ENCODE data around the gene PHOSPHO1. TPM values are rescaled to one million over a fixed set of nuclear protein-coding genes. Genes with fewer than 3 reads are reported as not detected.

Gene PHOSPHO1
- total and polyA plus RNA-seq, 9 donors = 0.23 to 0.92 (median 0.25) TPM; not detected in 5

- Histone ChIP-seq H3K36me3 (no peaks in the 10 kb centered on the region), H3K4me3 (no peak overlapping the region), H3K9me3 (no peaks in the 10 kb centered on the region), H3K27ac (no peak overlapping the region), H3K4me1 (ENCODE audit: insufficient read depth) (no peaks in the 10 kb centered on the region), H3K27me3 (no peaks in the 10 kb centered on the region)
- DNase-seq = no peak
- intact Hi-C loops (cut with DNase I) = no loop called here
- no peak for TF ChIP-seq EP300 (IDR thresholded peaks at IDR 0.05)
- TF ChIP-seq CTCF (IDR thresholded peaks at IDR 0.05) = no peak
- TF ChIP-seq POLR2A (IDR thresholded peaks at IDR 0.05) = no peak
- 61 to 68% (median 67%) methylated on average over 8 of the region's 8 CpGs for WGBS, 3 donors
Observed at GRCh38 chr17:49201481-49201927, 29.1 kb downstream of the PHOSPHO1 start.

- no peak for TF ChIP-seq EP300 (IDR thresholded peaks at IDR 0.05)
- TF ChIP-seq CTCF (IDR thresholded peaks at IDR 0.05) = no peak
- no peak for TF ChIP-seq POLR2A (IDR thresholded peaks at IDR 0.05)
- intact Hi-C loops (cut with DNase I) = no loop called here
- no peaks in the 10 kb centered on the region for H3K36me3 ChIP-seq
- WGBS, 3 donors = 67 to 69% (median 69%) methylated on average over 13 of the region's 13 CpGs
- H3K4me3 ChIP-seq = no peak overlapping the region
- no peaks in the 10 kb centered on the region for H3K27me3 ChIP-seq
- no peaks in the 10 kb centered on the region for H3K9me3 ChIP-seq
- H3K27ac ChIP-seq = no peak overlapping the region
- H3K4me1 ChIP-seq (ENCODE audit: insufficient read depth) = no peaks in the 10 kb centered on the region
- DNase-seq = no peak
Observed at GRCh38 chr17:49200423-49201083, 30.0 kb downstream of the PHOSPHO1 start.

GRCh38 chr17:49198211-49198610 lies 32.4 kb downstream of the PHOSPHO1 start:
- DNase-seq = no peak
- H3K27me3 ChIP-seq = no peaks in the 10 kb centered on the region
- H3K9me3 ChIP-seq = no peaks in the 10 kb centered on the region
- no peak overlapping the region for H3K27ac ChIP-seq
- no peak overlapping the region for H3K4me3 ChIP-seq
- no peaks in the 10 kb centered on the region for H3K4me1 ChIP-seq (ENCODE audit: insufficient read depth)
- intact Hi-C loops (cut with DNase I) = no loop called here
- TF ChIP-seq EP300 (IDR thresholded peaks at IDR 0.05) (no peak), POLR2A (IDR thresholded peaks at IDR 0.05) (no peak), CTCF (IDR thresholded peaks at IDR 0.05) (no peak)
- no peaks in the 10 kb centered on the region for H3K36me3 ChIP-seq
- WGBS, 3 donors = 57 to 83% (median 70%) methylated on average over 2 of the region's 2 CpGs

GRCh38 chr17:49197346-49197998 lies 33.1 kb downstream of the PHOSPHO1 start:
- Histone ChIP-seq H3K4me3 (no peak overlapping the region), H3K9me3 (no peaks in the 10 kb centered on the region), H3K27ac (no peak overlapping the region), H3K4me1 (ENCODE audit: insufficient read depth) (no peaks in the 10 kb centered on the region), H3K27me3 (no peaks in the 10 kb centered on the region), H3K36me3 (no peaks in the 10 kb centered on the region)
- 42 to 49% (median 44%) methylated on average over 5 of the region's 5 CpGs for WGBS, 3 donors
- TF ChIP-seq EP300 (IDR thresholded peaks at IDR 0.05) (no peak), CTCF (IDR thresholded peaks at IDR 0.05) (no peak), POLR2A (IDR thresholded peaks at IDR 0.05) (no peak)
- no peak for DNase-seq
- intact Hi-C loops (cut with DNase I) = no loop called here

All from ovary (tissue), 9 donors.